GM12872 (cell line): Measurements from ENCODE around the gene CDKL4.

Experiments
- TF ChIP-seq, protein P1 (sequence below): IDR thresholded peaks from 3 replicates; pipeline ENCODE4 v1.5.1; 2011; ENCODE audit warnings: low read depth, mild to moderate bottlenecking, low read length, moderate library complexity; ENCODE audit not compliant: insufficient read depth

Gene CDKL4

DNA sequence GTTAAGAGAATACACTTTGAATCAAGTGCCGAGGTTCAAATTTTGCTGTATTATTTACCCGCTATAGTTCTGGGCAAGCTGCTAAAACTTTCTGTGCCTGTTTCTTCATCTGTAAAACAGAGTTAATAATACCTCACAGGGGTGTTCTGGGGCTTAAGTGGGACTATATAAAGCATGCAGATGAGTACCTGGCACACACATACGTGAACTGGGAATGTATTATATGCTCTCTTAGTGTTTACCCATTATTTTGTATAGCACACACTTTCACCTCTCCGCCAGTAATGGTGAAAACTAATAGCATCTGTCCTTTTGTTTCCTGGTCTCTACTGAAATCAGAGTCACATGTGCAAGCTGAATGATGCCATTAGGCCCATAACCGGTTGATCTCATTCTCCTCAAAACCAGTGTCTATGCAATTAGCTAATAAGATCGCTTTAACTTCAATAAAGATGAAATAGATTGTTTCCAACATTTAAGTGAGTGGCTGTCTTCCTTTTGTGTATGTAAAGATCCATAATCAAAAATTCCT is 3.8 kb upstream of the CDKL4 start:
- TF ChIP-seq, protein P1, sequence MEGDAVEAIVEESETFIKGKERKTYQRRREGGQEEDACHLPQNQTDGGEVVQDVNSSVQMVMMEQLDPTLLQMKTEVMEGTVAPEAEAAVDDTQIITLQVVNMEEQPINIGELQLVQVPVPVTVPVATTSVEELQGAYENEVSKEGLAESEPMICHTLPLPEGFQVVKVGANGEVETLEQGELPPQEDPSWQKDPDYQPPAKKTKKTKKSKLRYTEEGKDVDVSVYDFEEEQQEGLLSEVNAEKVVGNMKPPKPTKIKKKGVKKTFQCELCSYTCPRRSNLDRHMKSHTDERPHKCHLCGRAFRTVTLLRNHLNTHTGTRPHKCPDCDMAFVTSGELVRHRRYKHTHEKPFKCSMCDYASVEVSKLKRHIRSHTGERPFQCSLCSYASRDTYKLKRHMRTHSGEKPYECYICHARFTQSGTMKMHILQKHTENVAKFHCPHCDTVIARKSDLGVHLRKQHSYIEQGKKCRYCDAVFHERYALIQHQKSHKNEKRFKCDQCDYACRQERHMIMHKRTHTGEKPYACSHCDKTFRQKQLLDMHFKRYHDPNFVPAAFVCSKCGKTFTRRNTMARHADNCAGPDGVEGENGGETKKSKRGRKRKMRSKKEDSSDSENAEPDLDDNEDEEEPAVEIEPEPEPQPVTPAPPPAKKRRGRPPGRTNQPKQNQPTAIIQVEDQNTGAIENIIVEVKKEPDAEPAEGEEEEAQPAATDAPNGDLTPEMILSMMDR: no peak

DNA sequence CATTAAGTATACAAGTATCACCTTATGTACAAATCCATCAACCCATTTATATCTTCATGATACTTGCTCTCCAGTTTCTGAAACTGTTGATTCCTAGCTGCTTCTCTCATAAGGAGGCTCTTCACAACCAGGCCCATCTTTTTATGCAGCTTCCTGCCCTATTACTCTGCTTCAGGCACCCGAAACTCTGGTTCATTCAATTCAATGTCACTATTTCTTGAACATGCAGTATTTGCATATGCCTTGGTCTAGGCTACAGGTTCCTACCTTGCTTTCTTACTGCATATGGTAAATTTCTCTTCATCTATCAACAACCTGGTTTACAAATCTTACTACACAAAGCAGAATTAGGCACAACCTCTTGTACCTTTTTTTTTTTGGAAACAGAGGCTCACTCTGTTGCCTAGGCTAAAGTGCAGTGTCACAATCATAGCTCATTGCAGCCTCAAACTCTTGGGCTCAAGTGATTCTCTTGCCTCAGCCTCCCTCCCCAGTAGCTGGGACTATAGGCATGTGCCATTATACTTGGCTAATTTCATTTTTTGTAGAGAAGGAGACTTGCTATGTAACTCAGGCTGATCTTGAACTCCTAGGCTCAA is 2.7 kb upstream of the CDKL4 start:
- TF ChIP-seq, protein P1: no peak

DNA sequence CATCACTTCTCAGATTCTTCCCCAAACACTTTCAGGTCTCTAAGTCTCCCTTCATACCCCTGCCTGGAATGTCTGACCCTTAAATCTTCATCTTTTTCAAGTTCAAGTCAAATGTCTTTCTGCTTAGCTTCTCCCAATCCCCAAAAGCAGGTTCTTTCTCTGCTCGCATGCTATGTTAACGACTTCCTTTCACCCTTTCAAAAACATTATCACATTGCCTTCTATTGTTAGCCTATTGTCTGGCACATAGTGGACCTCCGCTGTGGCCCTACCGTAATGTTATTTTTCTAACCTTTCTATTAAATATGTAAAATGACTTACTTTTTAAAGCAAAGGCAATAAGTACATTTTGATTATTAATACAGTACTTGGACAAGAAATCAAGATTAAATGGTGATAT is 2.2 kb downstream of the CDKL4 start:
- TF ChIP-seq, protein P1: no peak

DNA sequence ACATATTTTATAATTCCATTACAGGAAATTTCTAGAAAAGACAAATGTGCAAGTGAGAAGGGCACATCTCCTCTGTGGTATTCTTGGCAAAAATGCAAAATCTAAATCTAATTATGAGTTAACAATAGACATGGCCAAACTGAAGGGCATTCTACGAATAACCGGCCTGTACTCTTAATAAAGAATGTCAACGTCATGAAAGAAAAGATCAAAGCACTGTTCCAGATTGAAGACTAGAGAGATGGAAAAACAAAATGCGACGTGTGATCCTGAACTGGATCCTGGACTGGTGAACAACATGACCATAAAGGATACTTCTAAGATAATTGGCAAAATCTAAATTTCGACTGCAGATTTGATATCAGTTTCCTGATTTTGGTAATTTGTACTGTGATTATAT is 3.0 kb downstream of the CDKL4 start:
- TF ChIP-seq, protein P1: no peak

DNA sequence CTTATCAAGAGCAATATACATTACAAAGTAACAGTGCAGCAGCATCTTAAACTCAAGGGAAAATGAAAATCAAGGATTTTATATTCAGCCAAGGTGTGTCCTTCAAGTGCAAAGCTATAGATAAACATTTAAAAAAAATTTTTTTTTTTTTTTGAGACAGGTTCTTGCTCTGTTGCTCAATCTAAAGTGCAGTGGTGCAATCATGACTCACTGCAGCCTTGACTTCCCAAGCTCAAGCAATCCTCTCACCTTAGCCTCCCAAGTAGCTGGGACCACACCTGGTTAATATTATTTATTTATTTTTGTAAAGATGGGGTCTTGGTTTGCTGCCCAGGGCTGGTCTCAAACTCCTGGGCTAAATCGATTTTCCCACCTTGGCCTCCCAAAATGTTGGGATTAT is 9.0 kb downstream of the CDKL4 start:
- TF ChIP-seq, protein P1: no peak

DNA sequence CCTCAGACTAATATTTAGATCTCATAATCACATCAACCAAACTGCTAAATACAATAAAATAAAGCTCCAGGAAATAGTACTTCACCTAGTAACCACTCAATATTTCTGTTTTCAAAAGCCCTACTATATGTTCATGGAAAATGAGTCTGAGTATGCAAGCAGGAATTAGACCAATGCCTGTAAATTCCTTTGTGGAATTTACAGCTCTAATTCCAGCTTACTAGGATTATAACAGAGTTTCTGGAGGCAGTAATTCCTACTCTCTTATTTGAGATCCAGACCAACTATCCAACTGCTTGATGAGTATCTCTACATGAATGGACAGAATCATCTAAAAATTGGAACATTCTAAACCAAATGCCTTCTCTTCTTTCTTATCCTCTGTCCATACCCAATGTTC is 11.6 kb downstream of the CDKL4 start:
- TF ChIP-seq, protein P1: no peak

DNA sequence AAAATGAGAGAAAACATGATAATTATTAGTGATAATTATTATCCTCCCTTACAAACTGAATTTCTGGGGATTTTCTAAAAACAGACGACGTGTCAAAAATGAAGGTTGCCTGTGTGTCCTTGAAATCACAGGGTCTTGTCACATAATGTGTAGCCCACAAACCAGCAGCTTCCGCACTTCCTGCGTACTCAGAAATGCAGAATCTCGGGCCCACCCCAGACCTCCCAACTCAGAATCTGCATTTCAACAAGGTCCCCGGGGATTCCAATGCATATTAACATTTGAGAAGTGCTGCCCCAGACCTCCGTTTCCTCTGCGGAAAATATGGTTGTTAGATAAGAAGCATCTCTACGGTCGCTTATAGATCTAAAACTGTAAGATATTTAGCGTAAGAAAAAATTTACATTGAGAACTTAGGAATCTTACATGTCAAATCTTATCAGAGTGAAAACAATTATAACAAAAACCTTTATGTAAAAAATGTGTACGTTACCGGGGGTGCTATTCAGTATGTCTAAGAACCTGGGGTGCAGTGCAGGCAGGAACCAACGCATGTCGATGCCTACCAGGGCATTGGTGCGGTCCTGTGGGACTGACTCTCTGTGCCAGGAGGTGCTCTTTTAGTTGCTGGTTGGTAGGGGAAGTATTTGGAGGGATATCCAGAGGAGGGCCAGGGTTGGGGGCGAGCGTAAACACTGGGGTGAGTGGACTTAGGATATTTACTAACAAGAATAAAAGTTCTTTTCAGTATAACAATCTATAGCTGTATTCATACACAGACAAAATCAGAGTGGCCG is 15.2 kb downstream of the CDKL4 start:
- TF ChIP-seq, protein P1: no peak
